Neural cell (in vitro differentiated cells): Measurements from ENCODE around the gene CEP128.

Source experiments
- EZH2 ChIP-seq: fragments of 200-600, 300-800 bp; shearing (Covaris generic), sonication (generic); IDR thresholded peaks from 2 replicates; pipeline ENCODE4 v1.6.1; 2014; ENCODE audit warnings: antibody characterized with exemption, low read length, borderline replicate concordance, mild to moderate bottlenecking; ENCODE audit not compliant: insufficient read depth, poor library complexity, severe bottlenecking
- POLR2AphosphoS5 ChIP-seq: IDR thresholded peaks from 2 replicates; pipeline ENCODE4 v1.6.1; 2012
- TF ChIP-seq, protein P1 (sequence below): fragments of 450-650 bp; IDR thresholded peaks from 2 replicates; pipeline ENCODE4 v1.5.1; 2014; ENCODE audit warnings: antibody characterized with exemption, mild to moderate bottlenecking, moderate library complexity; ENCODE audit not compliant: poor library complexity, severe bottlenecking

GRCh38 chr14:80475074-80475473 lies 466.5 kb downstream of the CEP128 start:
- TF ChIP-seq, protein P1, sequence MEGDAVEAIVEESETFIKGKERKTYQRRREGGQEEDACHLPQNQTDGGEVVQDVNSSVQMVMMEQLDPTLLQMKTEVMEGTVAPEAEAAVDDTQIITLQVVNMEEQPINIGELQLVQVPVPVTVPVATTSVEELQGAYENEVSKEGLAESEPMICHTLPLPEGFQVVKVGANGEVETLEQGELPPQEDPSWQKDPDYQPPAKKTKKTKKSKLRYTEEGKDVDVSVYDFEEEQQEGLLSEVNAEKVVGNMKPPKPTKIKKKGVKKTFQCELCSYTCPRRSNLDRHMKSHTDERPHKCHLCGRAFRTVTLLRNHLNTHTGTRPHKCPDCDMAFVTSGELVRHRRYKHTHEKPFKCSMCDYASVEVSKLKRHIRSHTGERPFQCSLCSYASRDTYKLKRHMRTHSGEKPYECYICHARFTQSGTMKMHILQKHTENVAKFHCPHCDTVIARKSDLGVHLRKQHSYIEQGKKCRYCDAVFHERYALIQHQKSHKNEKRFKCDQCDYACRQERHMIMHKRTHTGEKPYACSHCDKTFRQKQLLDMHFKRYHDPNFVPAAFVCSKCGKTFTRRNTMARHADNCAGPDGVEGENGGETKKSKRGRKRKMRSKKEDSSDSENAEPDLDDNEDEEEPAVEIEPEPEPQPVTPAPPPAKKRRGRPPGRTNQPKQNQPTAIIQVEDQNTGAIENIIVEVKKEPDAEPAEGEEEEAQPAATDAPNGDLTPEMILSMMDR, result no peak
- TF ChIP-seq POLR2AphosphoS5, result no peak
- TF ChIP-seq EZH2, result no peak
